SK-N-DZ (cell line): ENCODE data around the gene BCL2A1.
"Not testable (repeated sequence)": the region's sequence is repeated elsewhere in the genome, so short reads cannot be mapped to it uniquely, and the experiment has no call there.

ENCODE experiments used
- DNase-seq: peaks from one replicate; pipeline ENCODE4 v3.0.0-alpha.2; 2015; ENCODE audit warnings: low spot score

The BCL2A1 gene

GRCh38 chr15:79989682-79990081, 18.7 kb upstream of the BCL2A1 start:
- DNase-seq: no peak

DNA sequence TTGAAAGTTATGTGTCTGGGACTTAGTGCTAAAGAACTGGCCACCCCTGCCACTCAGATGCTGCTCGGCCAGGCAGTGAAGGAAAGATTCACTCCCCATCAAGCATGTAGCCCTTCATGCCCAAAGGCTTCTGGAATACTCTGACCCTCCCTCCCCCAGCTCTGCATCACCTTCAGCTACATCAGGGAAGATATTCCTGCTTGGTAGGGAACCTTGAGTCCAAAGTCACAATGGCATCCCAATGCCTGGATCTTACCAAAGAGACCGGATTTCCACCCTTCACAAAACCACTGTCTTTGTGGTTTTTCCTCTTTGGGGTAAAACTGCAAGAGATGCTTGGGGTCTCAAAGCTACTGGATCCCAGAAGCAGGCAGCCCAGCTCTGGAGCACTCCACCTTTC, 18.2 kb upstream of the BCL2A1 start:
- DNase-seq: no peak

- no peak for DNase-seq
Observed at GRCh38 chr15:79988448-79989117, 17.6 kb upstream of the BCL2A1 start.

GRCh38 chr15:79987969-79988368, 17.0 kb upstream of the BCL2A1 start:
- DNase-seq: no peak

GRCh38 chr15:79987569-79987955, 16.6 kb upstream of the BCL2A1 start:
- DNase-seq: no peak

- DNase-seq: no peak
Observed at GRCh38 chr15:79981831-79982455, 10.9 kb upstream of the BCL2A1 start.

DNA sequence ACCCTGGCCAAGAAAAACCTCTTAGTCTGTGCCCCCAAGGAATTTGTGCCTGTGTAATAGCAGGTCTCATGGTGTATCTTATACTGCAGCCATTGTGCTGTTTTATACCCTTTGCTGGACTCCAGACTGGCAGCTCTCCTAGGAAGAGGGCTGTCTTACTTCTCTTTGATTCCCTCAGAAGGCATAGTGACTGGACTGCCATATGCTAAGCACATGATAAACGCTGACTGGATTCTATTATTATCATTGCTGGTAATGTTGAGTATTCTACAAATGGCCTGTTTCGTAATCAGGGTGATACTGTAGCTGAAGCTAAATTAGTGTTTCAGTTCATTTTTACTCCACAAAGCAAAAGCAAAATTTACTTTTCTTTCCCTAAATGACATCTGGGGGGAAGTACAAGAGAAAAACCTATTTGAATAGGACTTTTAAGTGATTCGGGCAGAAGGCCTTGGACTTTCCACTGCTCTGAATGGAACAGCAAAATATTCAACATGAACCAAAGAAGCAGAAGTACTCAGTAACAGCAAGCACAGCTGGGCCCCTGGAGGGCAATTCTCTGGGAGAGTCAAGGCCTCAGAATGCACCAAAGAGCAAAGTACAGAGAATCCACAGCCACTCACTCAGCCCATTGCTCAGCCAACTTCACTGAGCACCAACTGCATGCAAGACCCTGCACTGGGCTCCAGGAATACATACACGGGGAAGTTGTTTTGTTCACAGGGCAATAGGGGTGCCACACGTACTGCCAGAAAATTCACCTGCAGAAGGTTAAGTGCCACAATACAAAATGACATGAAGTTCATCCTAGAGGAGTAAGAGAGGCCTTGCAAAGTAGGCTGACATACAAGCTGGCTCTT, 7.9 kb upstream of the BCL2A1 start:
- DNase-seq: no peak

DNA sequence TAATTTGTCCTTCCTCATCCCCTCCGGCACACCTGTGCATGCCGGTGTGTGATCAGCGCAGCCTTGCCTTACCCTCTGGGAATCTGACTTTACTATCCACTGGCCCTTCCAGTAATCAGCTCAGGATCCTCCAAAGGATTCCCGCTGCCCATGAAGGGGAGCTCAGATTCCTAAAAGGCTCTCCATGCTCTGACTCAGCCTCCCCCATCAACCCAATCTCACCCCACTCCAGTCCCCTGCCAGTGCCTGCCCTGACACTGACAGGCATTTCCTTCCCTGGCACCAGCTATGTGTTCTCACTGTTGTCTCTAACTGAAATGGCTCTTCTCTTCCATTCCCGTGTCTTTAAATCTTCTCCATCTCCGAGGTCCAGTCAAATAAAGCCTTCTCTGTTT, 7.3 kb upstream of the BCL2A1 start:
- DNase-seq: no peak

DNA sequence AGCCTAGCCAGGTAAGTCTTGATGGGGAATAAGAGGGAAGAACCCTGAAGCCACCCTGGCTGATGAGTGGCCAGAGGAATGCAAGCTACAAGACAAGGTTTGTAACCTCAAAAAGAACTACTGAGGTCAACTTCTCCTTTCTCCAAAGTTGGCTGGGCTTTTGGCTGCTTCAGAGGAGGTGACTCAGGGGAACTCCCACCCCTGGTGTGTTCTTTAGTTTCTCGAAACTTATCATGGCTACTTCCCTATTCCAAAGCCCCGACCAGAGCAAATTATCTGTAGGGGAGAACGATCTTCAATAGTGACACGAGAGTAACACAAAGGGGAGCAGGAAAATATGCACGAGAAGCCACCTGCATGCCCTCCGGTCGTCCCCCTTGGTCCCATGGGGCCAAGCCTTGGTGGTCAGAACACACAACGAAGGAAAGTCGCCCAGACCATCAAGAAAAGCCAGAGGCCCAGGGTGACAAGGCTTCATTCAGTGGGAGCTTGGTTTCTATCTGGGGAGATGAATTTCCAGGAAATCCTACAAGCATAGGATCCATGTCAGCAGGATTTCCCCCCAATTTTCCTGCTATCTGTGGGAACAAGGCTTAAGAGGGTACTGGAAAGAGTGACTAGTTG, 6.5 kb upstream of the BCL2A1 start:
- DNase-seq: no peak

DNA sequence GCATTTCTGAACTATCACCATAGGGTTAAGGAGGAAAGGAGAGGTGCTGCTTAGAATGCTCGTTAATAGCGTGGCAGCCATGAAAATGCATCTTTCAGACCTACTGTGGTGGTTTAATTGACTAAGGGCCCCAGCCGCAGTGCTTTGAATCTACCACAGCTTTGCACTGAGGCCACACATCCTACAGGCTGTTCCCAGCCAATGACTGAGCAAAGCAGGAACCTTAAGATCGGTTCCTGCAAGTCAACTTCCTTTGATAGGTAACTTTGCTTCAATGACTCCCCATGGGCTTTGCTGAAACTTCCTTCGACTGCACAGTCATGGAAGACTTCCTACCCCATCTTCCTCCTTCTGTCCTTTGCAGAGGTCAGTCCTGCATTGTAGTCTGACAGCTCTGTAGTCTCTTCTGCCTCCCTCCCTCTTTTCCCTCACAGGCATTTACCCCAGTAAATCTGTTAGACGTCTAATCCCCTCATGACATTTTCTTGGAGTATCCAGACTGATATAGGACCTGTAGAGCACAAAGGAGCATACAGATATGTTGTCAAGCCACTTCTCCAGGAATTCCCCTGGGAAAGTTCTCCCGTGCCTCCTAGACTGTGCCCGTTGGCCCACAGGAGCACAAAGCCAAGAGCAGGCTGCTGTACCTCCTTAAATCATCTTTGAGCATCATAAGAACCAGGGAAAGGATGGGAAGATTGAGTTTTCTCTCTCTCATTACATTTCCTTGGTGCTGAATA, 2.6 kb upstream of the BCL2A1 start:
- no peak for DNase-seq

- no peak for DNase-seq
Observed at GRCh38 chr15:79972863-79973262, 1.9 kb upstream of the BCL2A1 start.

DNA sequence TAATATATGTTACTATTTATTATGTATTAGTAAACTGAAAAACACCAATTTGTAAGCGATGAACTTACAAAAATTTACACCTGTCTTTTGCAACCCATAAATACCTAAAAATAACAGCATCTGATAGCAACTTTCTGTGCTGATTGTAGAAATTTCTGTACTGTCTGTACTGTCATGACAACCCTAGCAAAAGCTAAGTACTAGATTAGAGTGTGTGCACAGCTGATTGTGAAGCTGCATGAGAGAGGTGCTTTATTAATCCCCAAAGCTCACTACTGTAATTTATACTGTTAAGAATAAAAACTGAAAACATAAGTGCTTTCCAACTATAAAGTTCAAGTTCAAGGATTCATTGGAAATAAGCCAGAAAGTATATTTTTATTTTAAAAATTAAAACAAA, 815 bp downstream of the BCL2A1 start:
- no peak for DNase-seq

DNA sequence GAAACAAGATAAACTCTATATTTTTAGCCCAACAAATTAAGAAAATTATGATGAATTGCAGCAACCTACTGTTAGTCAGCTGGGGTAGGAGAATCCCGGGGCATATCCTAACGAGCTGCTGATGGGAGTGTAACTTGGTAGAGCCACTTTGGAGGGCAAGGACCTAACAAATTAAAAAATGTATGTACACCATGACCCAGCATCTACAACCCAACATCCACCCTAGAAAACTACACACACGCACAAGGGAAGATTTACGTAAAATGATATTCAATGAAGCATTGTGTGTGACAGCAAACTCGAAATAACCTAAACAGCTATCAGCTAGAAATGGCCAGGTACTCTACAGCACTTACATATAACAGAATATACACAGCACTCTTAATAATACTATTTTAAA, 1.9 kb downstream of the BCL2A1 start:
- DNase-seq: no peak

DNA sequence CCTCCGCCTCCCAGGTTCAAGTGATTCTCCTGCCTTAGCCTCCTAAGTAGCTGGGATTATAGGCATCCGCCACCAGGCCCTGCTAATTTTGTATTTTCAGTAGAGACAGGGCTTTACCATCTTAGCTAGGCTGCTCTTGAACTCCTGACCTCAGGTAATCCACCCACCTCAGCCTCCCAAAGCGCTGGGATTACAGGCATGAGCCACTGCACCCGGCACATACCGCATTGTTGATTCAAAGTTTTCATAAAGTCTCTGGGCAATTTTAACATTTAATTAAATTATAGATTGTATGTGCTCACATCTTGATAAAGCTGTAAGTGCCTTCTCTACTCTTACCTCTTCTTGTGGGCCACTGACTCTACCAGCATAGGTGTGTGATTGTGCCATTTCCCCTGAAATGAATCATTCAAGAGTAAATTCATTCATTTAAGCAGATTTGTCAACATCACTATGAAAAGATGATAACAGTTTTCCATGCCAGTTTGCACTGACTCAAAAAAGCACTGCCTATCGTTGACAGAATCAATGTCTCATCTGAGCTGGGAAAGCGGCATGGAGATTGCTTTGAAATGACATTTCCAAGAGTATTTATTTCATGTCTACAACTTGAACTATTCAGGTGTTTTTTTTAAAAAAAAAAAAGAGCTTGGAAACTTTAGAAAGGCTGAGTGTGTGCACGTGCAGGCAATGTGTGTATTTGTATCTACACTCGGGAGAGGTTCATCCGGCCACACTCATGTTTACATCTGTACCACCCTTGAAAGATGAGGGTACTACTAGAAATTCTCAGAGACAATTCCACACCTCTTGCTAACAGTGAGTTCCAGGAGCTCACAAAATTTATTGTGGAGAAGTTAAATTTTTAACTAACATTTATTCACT, 3.5 kb downstream of the BCL2A1 start:
- no peak for DNase-seq

DNA sequence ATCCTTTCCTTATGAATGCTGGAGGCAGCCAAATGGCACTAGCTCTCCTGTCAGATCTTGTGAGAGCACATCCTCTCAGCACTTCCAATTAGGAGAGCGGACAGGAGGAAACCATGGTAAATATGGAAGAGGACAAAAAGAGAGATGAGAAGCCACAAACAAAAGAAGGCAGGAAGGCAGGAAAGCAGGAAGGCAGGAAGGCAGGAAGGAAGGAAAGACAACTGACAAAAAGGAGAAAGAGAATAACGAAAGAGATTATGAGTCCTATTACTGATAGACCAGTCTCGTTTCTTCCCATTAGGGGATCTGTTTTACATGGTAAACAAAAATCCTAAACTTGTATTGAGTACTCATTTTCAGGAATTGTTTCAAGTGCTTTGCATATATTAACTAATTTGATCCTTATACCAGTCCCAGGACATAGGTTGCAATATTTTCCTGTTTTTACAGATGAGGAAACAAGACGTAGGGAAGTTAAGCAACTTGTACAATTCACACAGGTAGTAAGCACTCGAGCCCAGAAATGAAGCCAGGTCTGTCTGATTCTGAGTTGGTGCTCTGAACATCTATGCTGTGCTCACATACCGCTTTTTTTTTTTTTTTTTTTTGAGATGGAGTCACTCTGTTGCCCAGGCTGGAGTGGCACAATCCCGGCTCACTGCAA, 4.2 kb downstream of the BCL2A1 start:
- DNase-seq: no peak

DNA sequence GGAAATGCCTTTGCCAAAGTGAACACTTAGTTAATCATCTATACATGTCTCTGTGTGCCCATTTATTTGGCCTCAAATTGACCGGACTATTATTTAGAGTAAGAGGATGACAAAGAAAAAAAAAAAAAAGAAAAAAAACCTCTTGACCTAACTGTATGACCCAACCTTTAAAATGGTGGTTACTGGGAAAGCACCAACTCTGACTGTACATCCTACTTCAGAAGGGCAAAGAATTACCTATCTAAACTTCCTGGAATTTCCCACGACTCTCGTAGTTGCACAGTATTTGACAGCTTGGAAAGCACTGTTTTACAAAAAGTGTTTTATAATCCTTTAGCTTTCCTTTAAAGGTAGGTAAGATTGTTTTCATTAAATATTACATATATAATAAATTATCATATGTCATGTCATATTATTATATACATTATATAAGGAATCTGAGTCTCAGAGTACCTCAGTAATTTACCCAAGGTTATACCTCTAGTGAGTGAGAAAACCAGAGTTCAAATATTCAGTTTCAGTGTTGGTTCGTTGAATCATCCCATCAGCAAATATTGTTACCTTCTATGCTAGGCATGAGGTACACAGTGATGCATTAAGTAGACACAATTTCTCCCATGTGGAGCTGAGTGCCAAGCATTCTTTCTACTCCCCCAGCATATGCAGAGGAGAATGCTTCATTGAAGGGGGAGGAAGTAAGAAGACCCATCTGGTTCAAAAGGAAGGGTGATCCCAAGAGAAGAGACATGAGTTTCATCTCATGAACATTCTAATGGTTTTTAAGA, 5.0 kb downstream of the BCL2A1 start:
- no peak for DNase-seq

DNA sequence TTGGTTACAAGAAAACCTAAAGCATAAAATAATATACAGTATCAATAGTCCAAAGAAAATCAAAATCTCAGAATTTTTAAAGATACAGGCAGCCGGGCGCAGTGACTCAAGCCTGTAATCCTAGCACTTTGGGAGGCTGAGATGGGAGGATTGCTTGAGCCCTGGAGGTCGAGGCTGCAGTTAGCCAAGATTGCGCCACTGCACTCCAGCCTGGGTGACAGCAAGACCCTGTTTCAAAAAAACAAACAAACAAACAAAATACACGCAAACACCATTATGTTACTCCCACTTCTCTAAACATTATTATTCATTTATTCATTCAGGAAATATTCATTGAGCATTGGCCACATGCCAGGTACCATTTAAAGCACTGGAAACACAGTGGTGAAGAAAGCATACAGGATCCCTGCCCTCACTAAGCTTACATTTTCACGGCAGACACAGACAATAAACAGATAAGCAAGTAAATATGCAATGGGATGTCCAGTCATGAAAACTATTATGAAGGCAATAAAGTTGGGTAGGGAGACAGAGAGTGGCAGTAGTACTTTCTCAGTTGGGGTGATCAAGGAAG, 6.7 kb downstream of the BCL2A1 start:
- DNase-seq: no peak

DNA sequence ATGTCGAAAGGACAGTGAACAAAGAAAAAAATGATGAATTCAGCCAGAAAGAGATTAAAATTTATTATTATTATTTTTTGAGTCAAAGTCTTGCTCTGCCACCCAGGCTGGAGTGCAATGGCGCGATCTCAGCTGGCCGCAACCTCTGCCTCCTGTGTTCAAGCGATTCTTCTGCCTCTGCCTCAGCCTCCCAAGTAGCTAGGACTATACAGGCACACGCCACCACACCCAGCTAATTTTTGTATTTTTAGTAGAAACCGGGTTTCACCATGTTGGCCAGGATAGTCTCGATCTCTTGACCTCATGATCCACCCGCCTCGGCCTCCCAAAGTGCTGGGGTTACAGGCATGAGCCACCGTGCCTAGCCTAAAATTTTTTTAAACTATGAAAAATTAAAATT, 8.1 kb downstream of the BCL2A1 start:
- not testable (repeated sequence) for DNase-seq

DNA sequence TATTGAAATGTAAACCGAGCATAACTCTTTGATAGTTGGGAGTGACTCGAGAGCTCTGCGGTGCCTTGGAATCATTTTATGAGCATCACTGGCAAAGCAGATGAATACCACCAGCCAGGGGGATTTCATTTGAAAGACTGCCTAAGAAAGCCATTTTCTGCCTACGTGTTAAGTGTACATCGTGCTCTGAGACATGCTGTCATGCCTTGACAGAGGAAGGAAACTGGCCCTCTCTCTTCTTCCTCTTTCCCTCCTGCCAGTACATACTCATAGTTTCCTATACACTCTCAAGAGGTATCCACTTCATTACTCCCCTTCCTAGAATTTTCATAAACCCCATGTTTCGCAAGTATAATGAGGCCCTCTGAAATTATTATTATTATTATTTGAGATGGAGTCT, 8.8 kb downstream of the BCL2A1 start:
- DNase-seq: no peak
